Nephron progenitor cell (in vitro differentiated cells): ENCODE measurements around the gene ETV1.

Source experiments
- DNase-seq: peaks from one replicate; pipeline ENCODE4 v3.0.0; 2021
- H3K27ac Mint-ChIP-seq: 2 replicates; pipeline ENCODE4 v1.8.0; 2021; ENCODE audit warnings: mild to moderate bottlenecking, moderate library complexity, mixed read lengths
- H3K27me3 Mint-ChIP-seq: 2 replicates; pipeline ENCODE4 v1.8.0; 2021; ENCODE audit warnings: mild to moderate bottlenecking, low read depth, mixed read lengths; ENCODE audit not compliant: poor library complexity
- H3K36me3 Mint-ChIP-seq: 2 replicates; pipeline ENCODE4 v1.8.0; 2021; ENCODE audit warnings: low read depth, mixed read lengths
- H3K4me1 Mint-ChIP-seq: 2 replicates; pipeline ENCODE4 v1.8.0; 2021; ENCODE audit warnings: mixed read lengths
- H3K4me3 Mint-ChIP-seq: 2 replicates; pipeline ENCODE4 v1.8.0; 2021; ENCODE audit warnings: mild to moderate bottlenecking, moderate library complexity, mixed read lengths
- H3K9me3 Mint-ChIP-seq: 2 replicates; pipeline ENCODE4 v1.8.0; 2021; ENCODE audit warnings: mild to moderate bottlenecking, moderate library complexity, mixed read lengths
- CTCF ChIP-seq: fragments of 200-600 bp; sonication (generic); IDR thresholded peaks from 2 replicates; pipeline ENCODE4 v1.5.0; 2021; ENCODE audit warnings: antibody characterized with exemption

The ETV1 gene

GRCh38 chr7:13979671-13980435 is 9.6 kb downstream of the ETV1 start:
- Mint-ChIP-seq H3K27ac (no peak overlapping the region), H3K27me3 (no peaks in the 10 kb centered on the region), H3K4me1 (peaks cover 30% of the 10 kb centered on the region), H3K9me3 (no peaks in the 10 kb centered on the region), H3K4me3 (no peak overlapping the region), H3K36me3 (peaks cover 33% of the 10 kb centered on the region)
- no peak for DNase-seq
- no peak for TF ChIP-seq CTCF

GRCh38 chr7:13976594-13976993 is 12.9 kb downstream of the ETV1 start:
- no peaks in the 10 kb centered on the region for H3K27me3 Mint-ChIP-seq
- H3K36me3 Mint-ChIP-seq: peaks cover 53% of the 10 kb centered on the region
- no peak overlapping the region for H3K4me3 Mint-ChIP-seq
- no peak for DNase-seq
- H3K27ac Mint-ChIP-seq: no peak overlapping the region
- TF ChIP-seq CTCF: no peak
- H3K4me1 Mint-ChIP-seq: peaks cover 20% of the 10 kb centered on the region
- H3K9me3 Mint-ChIP-seq: peaks cover under 1% of the 10 kb centered on the region

- Mint-ChIP-seq H3K9me3 (no peaks in the 10 kb centered on the region), H3K4me3 (no peak overlapping the region), H3K27ac (no peak overlapping the region), H3K4me1 (no peaks in the 10 kb centered on the region), H3K36me3 (peaks cover 21% of the 10 kb centered on the region), H3K27me3 (no peaks in the 10 kb centered on the region)
- DNase-seq: no peak
- TF ChIP-seq CTCF: no peak
Measured at GRCh38 chr7:13965077-13965476, 24.4 kb downstream of the ETV1 start.

DNA sequence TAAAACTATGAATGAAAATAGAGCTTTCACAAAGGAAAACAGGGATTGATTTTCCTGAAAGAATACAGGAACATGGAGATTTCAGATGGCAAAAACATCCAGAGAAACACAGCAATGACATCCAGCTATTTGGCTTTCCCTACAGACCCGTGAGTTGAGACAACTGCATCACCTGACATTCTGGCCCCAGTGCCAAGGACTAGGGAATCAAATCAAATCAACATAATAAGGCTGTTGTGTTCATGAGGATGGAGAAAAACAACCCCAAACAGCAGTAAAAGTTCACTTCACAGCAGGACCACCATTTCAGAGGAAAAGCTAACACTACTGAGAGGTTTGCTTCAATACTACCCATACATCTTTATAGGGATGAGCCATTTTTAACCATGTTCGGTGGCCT is 25.5 kb downstream of the ETV1 start:
- no peak overlapping the region for H3K4me3 Mint-ChIP-seq
- H3K27me3 Mint-ChIP-seq: no peaks in the 10 kb centered on the region
- no peaks in the 10 kb centered on the region for H3K9me3 Mint-ChIP-seq
- no peak overlapping the region for H3K27ac Mint-ChIP-seq
- no peak for DNase-seq
- no peak for TF ChIP-seq CTCF
- H3K4me1 Mint-ChIP-seq: no peaks in the 10 kb centered on the region
- H3K36me3 Mint-ChIP-seq: peaks cover 15% of the 10 kb centered on the region

- peaks cover 7% of the 10 kb centered on the region for H3K4me1 Mint-ChIP-seq
- peaks cover 26% of the 10 kb centered on the region for H3K36me3 Mint-ChIP-seq
- no peak overlapping the region for H3K4me3 Mint-ChIP-seq
- no peak for DNase-seq
- H3K9me3 Mint-ChIP-seq: no peaks in the 10 kb centered on the region
- TF ChIP-seq CTCF: no peak
- peaks cover 3% of the 10 kb centered on the region for H3K27me3 Mint-ChIP-seq
- H3K27ac Mint-ChIP-seq: no peak overlapping the region
Measured at GRCh38 chr7:13955494-13955893, 34.0 kb downstream of the ETV1 start.

- H3K27ac Mint-ChIP-seq: peak overlapping the region; percentile 65
- H3K4me1 Mint-ChIP-seq: peaks cover 29% of the 10 kb centered on the region
- peaks cover 26% of the 10 kb centered on the region for H3K36me3 Mint-ChIP-seq
- no peaks in the 10 kb centered on the region for H3K9me3 Mint-ChIP-seq
- H3K27me3 Mint-ChIP-seq: peaks cover 3% of the 10 kb centered on the region
- H3K4me3 Mint-ChIP-seq: no peak overlapping the region
- no peak for TF ChIP-seq CTCF
- no peak for DNase-seq
Measured at GRCh38 chr7:13953368-13953767, 36.1 kb downstream of the ETV1 start.
